ENCODE data around the gene MKS1. TPM values are rescaled to one million over a fixed set of nuclear protein-coding genes. Genes with fewer than 3 reads are reported as not detected.

MKS1 gene
- total RNA-seq, 1 experiment from 2014 or later = 12.1 TPM

DNA sequence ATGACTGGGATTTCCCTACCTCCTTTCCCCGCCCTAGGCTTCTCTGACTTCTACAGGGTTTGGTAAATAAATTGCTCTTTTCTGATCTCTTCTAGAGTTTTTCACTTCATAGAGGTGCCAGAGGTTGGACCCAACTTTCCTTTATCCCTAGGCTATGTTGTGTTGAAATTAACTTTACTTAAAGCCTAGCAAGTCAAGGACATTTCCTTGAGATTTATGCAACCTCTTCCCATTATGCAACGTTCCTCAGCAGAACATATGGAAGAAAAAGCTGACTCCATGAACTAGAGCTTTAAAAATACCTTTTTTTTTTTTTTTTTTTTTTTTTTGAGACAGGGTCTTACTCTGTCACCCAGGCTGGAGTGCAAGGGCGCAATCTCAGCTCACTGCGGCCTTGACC is 46.2 kb upstream of the MKS1 start:
- BruUV-seq (replicated peaks) = no TSS peak

DNA sequence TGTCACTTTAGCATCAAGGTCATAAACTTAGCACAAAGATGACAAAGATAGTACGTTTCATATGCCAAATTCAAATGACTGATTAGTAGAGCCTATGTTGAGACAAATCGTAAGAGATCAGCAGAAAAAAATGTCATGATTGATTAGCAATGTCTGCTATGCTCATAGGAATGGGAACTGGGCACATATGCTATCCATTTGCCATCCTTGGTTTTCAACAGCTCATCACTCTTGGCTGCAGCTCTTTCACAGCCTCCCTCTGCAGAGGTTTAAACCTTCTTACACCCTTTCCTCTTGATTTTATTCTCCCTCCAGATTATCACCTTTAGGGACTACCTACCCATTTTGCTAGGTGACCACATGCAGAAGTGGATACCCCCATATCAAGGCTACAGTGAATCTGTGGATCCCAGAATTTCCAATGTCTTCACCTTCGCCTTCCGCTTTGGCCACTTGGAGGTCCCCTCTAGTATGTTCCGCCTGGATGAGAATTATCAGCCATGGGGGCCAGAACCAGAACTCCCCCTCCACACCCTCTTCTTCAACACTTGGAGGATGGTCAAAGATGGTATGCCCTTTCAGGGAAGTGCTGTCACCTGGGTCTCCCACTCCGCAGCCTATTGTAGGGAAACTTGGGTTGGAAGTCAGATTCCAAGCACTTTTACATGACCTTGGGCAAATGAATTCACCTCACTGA is 45.5 kb upstream of the MKS1 start:
- intact Hi-C loops (cut with micrococcal nuclease; ENCODE audit: unreplicated experiment) (no loop called here), in situ Hi-C loops (cut with HindIII; ENCODE audit: low pct_unique_long_range_greater_than_20kb, low sequenced_read_pairs) (no loop called here)
- TF ChIP-seq, protein P1, sequence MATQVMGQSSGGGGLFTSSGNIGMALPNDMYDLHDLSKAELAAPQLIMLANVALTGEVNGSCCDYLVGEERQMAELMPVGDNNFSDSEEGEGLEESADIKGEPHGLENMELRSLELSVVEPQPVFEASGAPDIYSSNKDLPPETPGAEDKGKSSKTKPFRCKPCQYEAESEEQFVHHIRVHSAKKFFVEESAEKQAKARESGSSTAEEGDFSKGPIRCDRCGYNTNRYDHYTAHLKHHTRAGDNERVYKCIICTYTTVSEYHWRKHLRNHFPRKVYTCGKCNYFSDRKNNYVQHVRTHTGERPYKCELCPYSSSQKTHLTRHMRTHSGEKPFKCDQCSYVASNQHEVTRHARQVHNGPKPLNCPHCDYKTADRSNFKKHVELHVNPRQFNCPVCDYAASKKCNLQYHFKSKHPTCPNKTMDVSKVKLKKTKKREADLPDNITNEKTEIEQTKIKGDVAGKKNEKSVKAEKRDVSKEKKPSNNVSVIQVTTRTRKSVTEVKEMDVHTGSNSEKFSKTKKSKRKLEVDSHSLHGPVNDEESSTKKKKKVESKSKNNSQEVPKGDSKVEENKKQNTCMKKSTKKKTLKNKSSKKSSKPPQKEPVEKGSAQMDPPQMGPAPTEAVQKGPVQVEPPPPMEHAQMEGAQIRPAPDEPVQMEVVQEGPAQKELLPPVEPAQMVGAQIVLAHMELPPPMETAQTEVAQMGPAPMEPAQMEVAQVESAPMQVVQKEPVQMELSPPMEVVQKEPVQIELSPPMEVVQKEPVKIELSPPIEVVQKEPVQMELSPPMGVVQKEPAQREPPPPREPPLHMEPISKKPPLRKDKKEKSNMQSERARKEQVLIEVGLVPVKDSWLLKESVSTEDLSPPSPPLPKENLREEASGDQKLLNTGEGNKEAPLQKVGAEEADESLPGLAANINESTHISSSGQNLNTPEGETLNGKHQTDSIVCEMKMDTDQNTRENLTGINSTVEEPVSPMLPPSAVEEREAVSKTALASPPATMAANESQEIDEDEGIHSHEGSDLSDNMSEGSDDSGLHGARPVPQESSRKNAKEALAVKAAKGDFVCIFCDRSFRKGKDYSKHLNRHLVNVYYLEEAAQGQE (IDR thresholded peaks at IDR 0.05; ENCODE audit: insufficient read depth in 1 of 2, low read depth in 2 of 2, low read length in 1 of 2) = no peak
- TF ChIP-seq POLR2AphosphoS5 (IDR thresholded peaks at IDR 0.05; ENCODE audit: low read depth, low read length) (no peak), TCF7L2 (IDR thresholded peaks at IDR 0.05; ENCODE audit: low read depth, low read length) (no peak), SIN3A (IDR thresholded peaks at IDR 0.05; ENCODE audit: borderline replicate concordance, insufficient read depth, low read depth, low read length) (no peak)
- TF ChIP-seq, protein P2, sequence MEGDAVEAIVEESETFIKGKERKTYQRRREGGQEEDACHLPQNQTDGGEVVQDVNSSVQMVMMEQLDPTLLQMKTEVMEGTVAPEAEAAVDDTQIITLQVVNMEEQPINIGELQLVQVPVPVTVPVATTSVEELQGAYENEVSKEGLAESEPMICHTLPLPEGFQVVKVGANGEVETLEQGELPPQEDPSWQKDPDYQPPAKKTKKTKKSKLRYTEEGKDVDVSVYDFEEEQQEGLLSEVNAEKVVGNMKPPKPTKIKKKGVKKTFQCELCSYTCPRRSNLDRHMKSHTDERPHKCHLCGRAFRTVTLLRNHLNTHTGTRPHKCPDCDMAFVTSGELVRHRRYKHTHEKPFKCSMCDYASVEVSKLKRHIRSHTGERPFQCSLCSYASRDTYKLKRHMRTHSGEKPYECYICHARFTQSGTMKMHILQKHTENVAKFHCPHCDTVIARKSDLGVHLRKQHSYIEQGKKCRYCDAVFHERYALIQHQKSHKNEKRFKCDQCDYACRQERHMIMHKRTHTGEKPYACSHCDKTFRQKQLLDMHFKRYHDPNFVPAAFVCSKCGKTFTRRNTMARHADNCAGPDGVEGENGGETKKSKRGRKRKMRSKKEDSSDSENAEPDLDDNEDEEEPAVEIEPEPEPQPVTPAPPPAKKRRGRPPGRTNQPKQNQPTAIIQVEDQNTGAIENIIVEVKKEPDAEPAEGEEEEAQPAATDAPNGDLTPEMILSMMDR (IDR thresholded peaks at IDR 0.05) = no peak
- Histone ChIP-seq H3K36me3 (ENCODE audit: control insufficient read depth, insufficient read depth, low read length) (no peaks in the 10 kb centered on the region), H3K27ac (ENCODE audit: low read length) (no peak overlapping the region), H3K27me3 (ENCODE audit: control insufficient read depth, insufficient read depth, low read length) (peaks cover 30% of the 10 kb centered on the region), H3K4me3 (ENCODE audit: low read depth in 2 of 2, low read length in 2 of 2) (no peak overlapping the region), H3K4me1 (ENCODE audit: control insufficient read depth, insufficient read depth, low read length) (no peaks in the 10 kb centered on the region), H3K9me3 (ENCODE audit: control insufficient read depth, insufficient read depth, low read depth, low read length) (no peaks in the 10 kb centered on the region)
- CTCF ChIA-PET = no interaction called here
- ATAC-seq (no peak), DNase-seq (ENCODE audit: low read depth, low spot score) (no peak)
- POLR2A ChIA-PET = no interaction called here
- no TSS peak for BruUV-seq (replicated peaks)

More for the DNA sequence above, 46.2 kb upstream of the MKS1 start:
- ATAC-seq (no peak), DNase-seq (ENCODE audit: low read depth, low spot score) (no peak)
- Histone ChIP-seq H3K27me3 (ENCODE audit: control insufficient read depth, insufficient read depth, low read length) (peaks cover 27% of the 10 kb centered on the region), H3K9me3 (ENCODE audit: control insufficient read depth, insufficient read depth, low read depth, low read length) (no peaks in the 10 kb centered on the region), H3K4me3 (ENCODE audit: low read depth in 2 of 2, low read length in 2 of 2) (no peak overlapping the region), H3K36me3 (ENCODE audit: control insufficient read depth, insufficient read depth, low read length) (no peaks in the 10 kb centered on the region), H3K4me1 (ENCODE audit: control insufficient read depth, insufficient read depth, low read length) (no peaks in the 10 kb centered on the region), H3K27ac (ENCODE audit: low read length) (no peak overlapping the region)
- intact Hi-C loops (cut with micrococcal nuclease; ENCODE audit: unreplicated experiment) (no loop called here), in situ Hi-C loops (cut with HindIII; ENCODE audit: low pct_unique_long_range_greater_than_20kb, low sequenced_read_pairs) (no loop called here)
- TF ChIP-seq, protein P2 (IDR thresholded peaks at IDR 0.05) = no peak
- no peak for TF ChIP-seq TCF7L2 (IDR thresholded peaks at IDR 0.05; ENCODE audit: low read depth, low read length)
- TF ChIP-seq, protein P1 (IDR thresholded peaks at IDR 0.05; ENCODE audit: insufficient read depth in 1 of 2, low read depth in 2 of 2, low read length in 1 of 2) = no peak
- TF ChIP-seq POLR2AphosphoS5 (IDR thresholded peaks at IDR 0.05; ENCODE audit: low read depth, low read length) = no peak
- no peak for TF ChIP-seq SIN3A (IDR thresholded peaks at IDR 0.05; ENCODE audit: borderline replicate concordance, insufficient read depth, low read depth, low read length)
- ChIA-PET POLR2A (no interaction called here), CTCF (interaction anchor here (0.6 kb wide), 1 partner anchor 144 kb away, joined by 3 read pairs; no protein-coding TSS in a partner anchor)
